CD4-positive, alpha-beta T cell treated with Interleukin-10 for 1 hour (primary cell): ENCODE measurements around the gene FJX1.
A peak's percentile ranks its signal among the peaks of the same experiment; 100 is the strongest.
"Not testable (repeated sequence)": the region's sequence is repeated elsewhere in the genome, so short reads cannot be mapped to it uniquely, and the experiment has no call there.

ENCODE experiments used
- DNase-seq: peaks from one replicate; pipeline ENCODE4 v3.0.0-alpha.2; 2020

Gene FJX1

DNA sequence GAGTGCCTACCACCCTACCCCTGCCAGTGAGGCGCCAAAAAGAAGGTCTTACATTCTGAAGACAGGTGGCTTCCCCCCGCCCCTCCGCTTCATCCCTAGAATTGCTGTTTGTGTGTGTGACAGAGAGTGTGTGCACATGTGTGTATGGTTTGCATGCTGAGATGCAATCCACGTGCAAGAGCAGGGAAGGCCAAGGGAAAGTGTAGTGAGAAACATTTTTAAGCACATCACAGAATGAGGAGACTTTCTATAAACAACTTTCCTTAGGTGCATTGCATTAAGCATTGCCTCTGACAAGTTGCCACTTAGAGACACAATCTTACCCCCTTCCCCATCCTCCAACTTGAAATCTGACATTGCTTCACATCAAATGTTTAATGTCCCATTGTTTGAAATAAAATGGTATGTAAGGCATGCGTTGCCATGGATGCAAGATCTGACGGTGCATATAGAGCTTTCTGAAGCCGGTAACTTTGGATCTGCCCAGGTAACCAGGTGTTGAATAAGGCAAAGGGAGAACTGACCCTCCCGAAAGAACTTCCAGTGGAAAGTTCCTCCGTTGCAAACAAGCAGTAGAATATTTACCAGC lies 21.4 kb downstream of the FJX1 start:
- DNase-seq = no peak

DNA sequence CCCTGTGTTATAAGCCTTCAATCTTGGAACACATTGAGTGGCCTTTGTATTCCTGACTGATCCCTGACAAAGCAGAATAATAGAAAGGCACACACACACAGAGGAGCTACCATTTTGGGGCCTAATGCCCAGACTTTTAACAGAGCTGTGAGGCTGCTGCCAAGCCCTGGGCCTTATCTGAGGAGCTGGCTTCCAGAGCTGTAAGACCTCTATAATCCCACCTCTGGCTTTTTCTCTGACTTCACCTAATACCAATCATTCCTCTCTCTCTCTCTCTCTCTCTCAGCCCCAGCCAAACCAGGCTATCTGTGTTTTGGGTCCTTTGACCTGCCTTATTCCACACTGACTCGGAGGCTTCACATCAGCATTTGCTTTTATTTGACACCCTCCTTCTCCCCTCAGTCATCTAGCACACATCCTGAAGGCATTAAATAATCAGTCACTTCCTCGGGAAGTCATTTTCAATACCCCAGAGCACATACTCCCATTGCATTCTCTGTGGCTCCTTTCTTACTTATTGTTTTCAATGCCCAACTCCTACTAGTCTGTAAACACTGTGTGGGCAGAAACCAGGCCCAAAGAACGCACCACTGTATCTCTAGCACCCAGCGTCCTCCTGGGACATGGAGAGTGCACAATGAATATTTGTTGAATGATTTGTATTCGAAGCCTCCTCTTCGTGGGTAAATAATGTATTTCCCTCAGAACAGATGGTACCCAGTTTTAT lies 23.1 kb downstream of the FJX1 start:
- no peak for DNase-seq

DNA sequence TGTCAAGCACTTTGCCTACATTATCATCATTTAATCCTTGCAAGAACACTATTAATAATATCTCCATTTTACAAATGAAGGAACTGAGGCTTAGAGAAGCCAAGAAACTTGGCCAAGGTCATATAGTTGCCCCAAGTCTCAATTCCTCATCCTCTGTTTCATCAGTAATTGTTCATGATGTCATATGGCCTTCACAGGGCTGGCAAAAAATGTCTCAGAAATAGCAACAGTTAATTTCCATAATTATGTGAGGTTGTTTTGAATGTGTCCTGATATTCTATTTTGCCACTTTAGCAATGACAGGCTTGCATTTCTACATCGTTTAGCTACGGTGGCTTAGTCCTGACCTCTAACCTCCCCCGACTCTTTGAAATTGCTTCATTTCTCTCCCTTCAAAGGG lies 23.7 kb downstream of the FJX1 start:
- no peak for DNase-seq

DNA sequence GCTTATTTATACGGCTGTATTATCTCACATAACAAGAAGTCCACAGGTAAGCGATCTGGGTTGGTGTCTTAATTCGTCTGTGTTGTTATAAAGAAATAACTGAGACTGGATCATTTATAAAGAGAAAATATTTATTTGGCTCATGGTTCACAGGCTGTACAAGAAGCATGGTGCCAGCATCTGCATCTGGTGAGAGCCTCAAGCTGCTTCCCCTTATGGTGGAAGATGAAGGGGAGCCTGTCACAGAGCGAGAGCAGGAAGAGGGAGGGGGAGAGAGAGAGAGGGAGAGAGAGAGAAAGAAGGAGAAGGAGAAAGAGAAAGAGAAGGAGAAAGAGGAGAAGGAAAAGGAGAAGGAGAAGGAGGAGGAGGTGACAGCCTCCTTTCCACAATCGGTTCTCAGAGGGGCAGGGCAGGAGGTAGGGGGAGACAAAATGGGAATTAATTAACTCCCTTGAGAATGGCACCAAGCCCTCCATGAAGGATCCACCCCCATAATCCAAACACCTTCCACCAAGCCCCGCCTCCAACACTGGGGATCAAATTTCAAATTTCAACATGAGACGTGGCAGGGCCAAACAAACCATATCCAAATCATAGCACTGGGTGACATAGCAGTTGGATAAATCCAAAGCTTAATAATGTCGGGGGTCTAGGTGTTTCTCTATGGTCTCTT lies 29.3 kb downstream of the FJX1 start:
- no peak for DNase-seq

DNA sequence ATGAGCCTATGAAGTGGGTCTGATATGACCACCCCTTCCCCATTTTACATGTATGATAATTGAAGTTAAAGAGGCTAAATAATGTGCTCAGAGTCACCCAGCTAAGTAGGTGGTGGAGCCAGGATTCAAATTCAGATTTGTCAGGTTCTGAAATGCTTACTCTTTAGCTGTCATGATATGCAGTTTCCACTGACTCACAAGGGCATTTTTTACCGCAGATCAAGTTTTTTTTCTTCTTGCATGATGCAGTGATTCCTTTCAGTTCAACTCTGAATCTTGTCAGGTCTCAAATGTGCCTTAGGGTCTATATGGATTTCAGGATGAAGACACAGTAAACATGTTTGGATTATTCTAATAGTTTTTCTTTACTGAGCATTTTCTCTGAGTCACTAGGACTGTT lies 31.7 kb downstream of the FJX1 start:
- DNase-seq = no peak

DNA sequence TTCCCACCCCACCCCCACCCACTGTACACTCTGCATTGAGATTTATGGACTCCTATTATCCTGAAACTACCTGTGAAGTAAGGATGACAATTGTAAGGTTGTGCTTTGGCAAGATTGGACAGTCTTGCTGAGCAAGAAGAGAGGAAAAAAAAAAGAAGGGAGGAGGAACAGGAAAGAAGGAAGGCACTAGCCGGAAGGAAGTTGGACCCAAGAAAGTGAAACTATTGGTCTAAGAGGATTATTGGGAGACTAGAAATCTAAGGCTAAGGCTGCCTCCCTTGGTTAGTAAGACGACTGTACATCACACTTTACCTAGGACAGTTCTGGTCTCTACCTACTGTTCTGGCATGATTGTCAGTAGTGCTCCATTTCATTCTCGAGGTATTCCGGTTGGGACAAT lies 32.2 kb downstream of the FJX1 start:
- no peak for DNase-seq

DNA sequence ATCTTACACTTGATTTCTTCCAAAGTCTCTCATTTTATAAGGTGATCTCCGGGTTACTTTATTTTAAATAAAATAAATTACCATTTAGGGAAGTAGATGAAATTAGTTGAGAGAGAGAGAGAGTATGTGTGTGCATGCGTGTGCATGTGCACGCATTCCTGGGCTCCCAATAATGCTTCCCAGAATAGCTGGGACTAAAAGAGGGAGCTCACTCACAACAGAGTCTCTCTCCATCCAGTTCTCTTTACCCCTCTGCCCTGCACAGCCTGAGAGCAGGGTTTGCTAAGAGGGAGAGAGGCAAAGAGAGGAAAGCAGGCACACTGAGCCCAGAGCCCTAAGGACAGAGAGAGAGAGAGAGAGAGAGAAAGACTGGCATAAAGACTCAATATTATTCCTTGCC lies 33.0 kb downstream of the FJX1 start:
- DNase-seq = no peak

DNA sequence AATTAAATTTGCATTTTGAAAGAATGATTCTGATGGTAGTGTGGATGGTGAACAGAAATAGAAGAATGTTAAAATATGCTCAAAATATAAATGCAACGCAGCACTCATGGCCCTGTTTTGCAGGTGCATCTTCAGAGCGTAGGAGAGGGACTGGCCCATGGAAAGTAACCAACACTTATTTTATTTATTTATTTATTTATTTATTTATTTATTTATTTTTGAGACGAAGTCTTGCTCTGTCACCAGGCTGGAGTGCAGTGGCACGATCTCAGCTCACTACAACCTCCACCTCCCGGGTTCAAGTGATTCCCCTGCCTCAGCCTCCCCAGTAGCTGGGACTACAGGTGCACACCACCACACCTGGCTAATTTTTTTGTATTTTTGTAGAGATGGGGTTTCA lies 34.5 kb downstream of the FJX1 start:
- DNase-seq = not testable (repeated sequence)

DNA sequence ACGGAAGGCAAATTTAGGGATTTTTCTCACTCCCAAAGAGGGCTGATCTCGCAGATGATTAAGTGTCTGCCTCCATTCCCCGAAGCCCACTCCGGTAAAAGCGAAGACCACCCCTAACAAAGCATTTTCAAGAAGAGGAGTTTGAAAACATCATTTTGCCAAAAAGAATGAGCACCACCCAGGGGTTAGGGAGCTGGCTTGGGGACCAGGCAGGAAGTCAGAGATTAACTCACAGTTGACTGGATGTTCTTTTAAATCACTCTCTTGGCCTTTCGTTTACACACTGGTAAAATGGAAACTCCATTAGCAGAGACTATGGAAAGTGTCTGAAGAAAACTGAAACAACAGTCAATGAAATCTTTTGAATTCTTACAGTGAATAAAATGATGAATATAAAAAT lies 36.5 kb downstream of the FJX1 start:
- no peak for DNase-seq

DNA sequence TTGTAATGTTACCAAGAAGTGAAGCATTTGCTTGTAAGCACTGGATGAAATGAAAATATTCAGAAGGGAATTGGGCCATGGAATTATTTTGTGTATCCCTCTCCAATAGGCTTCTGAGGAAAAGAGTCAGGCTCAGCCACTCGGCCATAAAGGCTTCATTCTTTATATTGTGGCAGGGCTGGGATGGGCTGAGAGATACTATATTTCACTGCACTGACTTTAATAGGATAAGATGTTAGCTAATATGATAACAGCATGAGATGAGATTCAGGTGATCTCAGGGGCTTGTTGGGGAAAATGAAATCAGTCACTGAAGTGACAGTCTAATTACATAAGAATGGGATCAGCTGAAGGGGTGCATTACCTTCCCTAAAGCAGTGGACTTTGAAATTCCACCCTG lies 37.0 kb downstream of the FJX1 start:
- no peak for DNase-seq

DNA sequence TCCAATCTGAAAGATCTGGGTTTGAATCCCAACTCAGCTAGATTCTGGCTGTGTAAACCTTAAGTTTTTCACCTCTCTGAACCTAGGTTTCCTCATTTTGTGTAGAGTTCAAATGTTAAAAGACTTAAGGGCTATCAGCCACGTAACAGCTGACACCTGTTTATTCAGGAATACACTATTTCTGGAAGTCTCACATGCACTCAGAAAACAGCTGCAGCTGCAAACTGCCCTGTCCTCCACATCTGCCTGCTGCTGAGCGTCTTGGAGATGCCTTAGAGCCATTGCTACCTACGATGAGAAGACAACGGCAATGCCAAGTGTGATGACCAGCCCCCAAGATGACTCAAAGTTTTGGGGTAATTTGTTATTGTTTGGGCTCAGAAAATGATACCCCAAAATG lies 37.6 kb downstream of the FJX1 start:
- DNase-seq = no peak

DNA sequence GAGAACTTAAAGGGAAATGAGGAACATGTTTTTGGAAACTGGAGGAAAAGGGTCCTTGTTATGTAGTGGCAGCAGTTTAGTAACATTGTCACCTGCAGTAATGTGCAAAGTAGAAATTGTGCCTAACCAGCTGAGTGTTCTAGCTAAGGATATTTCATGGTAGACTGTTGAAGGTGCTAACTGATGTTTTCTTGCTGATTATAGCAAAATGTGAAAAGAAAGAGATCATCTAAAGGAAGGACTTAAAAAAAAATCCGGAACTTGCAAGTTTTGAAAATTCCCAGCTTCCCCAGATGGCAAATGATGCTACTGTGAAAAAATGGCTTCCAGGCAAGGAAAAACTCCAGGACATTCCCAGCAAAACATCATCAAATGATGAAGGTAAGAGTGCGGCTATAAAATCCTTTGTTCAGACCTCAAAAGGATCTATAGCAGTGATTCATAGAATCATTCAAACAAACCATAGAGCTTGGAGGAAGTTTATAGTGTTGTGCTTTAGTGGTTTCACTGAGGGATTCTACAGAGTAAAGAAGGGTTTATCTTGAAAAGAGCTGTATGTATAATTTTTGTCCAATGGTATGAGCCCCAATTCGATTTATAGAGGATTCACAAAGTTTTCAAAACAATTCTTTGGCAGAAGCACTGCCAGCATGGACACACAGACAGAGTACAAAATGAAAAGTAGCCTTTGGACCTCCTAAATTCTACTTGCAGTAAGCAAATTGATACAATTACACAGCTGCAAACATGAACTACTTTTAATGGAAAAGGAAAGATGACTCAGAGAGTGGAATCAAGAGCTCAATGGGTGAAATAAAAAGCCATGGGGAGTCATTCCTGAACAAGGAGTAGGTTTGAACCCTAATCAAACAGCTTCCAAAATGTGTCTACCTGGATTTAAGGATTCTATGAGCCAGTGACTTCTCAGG lies 40.0 kb downstream of the FJX1 start:
- DNase-seq = no peak

DNA sequence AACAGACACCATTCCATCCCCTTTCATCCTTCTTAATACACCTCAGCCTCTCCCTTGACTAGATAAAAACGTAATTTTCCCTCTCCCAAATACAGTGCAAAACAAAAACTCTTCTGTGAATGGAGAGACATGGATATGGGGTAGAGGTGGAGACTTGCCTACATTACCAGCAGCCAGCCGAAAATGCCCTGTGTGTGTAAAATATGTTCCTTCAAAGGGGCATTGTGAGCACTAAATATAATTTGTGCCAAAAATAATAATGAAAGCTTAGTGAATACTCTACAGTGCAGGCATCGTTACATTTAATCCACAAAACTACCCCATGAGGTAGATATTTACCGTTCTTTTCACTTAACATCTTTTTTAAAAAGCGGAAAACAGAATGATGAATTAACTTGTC lies 43.3 kb downstream of the FJX1 start:
- DNase-seq = no peak

DNA sequence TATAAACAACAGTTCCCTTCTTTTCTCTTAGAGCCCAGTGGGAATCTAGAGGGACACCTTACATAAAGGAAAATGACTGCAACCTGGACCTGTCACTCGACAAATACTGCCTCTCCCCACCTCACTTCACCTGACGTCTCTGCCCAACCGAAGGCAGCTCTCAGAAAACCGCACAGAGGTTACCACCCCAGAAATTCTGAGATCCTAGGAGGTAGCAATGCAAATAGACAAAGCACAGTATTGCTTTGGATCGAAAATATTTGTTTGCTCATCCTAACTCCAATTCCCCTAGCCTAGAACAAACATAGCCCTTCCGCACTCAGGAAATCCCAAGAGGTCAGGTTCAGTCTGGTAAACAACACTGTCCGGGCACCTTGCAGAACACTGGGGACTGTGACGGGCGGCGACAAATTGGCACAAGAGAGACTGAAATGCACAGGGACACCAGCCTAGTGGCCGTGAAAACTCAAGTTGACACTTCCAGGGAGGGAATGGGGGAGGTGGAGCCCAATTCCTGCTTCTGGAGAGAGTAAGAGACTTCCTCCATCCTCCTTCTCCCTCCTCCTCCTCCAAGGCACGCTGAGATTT lies 43.9 kb downstream of the FJX1 start:
- peak; percentile 39 for DNase-seq

DNA sequence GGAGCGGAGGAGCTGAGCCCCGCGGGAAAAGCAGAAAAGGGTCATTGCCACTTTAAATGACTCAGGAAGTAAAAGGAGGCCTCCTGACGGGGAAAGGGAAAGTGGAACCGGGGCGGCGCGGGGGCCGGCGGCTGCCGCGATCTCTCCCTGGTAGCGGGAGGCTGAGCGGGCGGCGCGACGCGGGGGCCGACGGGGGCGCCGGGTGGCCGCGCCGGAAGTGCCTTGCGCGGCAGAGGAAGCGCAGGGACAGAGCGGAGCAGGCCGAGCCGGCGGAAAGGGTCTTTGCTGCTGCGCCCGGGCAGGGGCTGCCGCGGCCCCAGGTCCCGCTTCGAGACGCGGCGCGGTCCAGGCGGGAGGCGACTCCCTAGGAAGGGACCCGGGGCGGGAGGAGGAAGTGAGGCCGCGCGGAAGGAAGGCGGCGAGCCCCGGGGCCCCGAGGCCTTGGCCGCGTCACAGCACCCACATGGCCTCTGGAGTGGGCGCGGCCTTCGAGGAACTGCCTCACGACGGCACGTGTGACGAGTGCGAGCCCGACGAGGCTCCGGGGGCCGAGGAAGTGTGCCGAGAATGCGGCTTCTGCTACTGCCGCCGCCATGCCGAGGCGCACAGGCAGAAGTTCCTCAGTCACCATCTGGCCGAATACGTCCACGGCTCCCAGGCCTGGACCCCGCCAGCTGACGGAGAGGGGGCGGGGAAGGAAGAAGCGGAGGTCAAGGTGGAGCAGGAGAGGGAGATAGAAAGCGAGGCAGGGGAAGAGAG lies 44.6 kb downstream of the FJX1 start, which contains the start of gene TRIM44:
Gene TRIM44 (plus strand): TSS at position 127 of the 759 bp plus-strand sequence. CDS start 337 bp downstream, at position 464.
- peak; percentile 85 for DNase-seq

DNA sequence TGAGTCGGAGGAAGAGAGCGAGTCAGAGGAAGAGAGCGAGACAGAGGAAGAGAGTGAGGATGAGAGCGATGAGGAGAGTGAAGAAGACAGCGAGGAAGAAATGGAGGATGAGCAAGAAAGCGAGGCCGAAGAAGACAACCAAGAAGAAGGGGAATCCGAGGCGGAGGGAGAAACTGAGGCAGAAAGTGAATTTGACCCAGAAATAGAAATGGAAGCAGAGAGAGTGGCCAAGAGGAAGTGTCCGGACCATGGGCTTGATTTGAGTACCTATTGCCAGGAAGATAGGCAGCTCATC lies 45.1 kb downstream of the FJX1 start:
- no peak for DNase-seq

DNA sequence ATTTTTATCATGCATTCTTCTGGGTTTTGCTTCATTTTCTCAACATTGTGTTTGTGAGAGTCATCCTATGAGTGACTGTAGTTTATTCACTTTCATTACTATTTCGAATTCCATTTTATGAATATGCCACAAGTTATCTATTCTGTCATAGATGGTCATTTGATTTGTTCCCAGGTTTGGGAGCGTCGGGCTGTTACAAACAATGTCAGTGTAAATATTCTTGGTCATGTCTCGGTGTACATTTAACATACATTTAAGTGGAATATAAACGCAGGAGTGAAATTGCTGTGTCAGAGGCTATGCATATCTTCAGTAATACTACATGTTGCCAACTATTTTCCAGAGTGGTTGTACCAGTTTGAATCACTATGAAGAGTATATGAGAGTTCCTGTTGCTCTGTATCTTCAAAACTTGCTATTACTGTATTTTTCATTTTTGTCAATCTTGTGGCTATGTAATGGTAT lies 46.7 kb downstream of the FJX1 start:
- DNase-seq = no peak

DNA sequence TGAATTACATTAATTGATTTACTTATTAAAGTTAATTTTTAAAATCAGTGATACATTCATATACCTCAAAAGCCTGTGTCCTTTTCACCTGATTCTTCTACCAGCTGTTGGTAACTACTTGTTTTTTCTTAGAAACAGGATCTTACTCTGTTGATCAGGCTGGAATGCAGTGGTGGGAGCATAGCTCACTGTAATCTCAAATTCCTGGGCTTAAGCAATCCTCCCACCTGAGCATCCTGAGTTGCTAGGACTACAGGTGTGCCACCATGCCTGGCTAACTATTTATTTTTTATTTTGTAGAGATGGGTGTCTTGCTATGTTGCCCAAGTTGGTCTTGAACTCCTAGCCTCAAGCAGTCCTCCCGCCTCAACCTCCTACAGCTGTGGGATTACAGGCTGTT lies 49.0 kb downstream of the FJX1 start:
- no peak for DNase-seq

DNA sequence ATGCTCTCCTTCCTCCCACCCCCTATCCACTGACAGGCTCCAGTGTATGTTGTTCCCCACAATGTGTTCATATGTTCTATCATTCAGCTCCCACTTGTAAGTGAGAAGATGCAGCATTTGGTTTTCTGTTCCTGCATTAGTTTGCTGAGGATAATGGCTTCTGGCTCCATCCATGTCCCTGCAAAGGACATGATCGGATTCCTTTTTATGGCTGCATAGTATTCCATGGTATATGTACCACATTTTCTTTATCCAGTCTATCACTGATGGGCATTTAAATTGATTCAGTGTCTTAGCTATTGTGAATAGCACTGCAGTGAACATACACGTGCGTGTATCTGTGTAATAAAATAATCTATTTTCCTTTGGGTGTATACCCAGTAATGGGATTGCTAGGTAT lies 50.1 kb downstream of the FJX1 start:
- not testable (repeated sequence) for DNase-seq
